SK-N-SH treated with all-trans-retinoic acid at 6 μM for 48 hours (cell line): ENCODE measurements around the gene ORM2.

Experiments used
- ATAC-seq: fragments of 200-7000 bp; cut with Tn5 transposase; 3 replicates; pipeline ENCODE4 v1.9.1; 2020; ENCODE audit warnings: mild to moderate bottlenecking, moderate library complexity
- ARNTL ChIP-seq: fragments of 450-650 bp; formaldehyde crosslinking; IDR thresholded peaks from 2 replicates; pipeline ENCODE4 v1.5.0; 2020; ENCODE audit warnings: low read depth, mild to moderate bottlenecking, moderate library complexity, borderline replicate concordance
- BACH2 ChIP-seq: fragments of 250-450 bp; sonication (Bioruptor Pico); IDR thresholded peaks from 2 replicates; pipeline ENCODE4 v1.9.0; 2021; ENCODE audit warnings: mild to moderate bottlenecking, borderline replicate concordance
- CSDC2 ChIP-seq: fragments of 250-450 bp; sonication (Bioruptor Pico); IDR thresholded peaks from 2 replicates; pipeline ENCODE4 v1.5.0; 2020; ENCODE audit warnings: mild to moderate bottlenecking, moderate library complexity
- ESRRG ChIP-seq: fragments of 250-450 bp; sonication (Bioruptor Pico); IDR thresholded peaks from 2 replicates; pipeline ENCODE4 v1.6.1; 2021; ENCODE audit warnings: mild to moderate bottlenecking
- GLIS3 ChIP-seq: fragments of 250-450 bp; sonication (Bioruptor Pico); IDR thresholded peaks from 2 replicates; pipeline ENCODE4 v1.5.0; 2020; ENCODE audit warnings: mild to moderate bottlenecking, moderate library complexity
- ISL1 ChIP-seq: fragments of 250-450 bp; sonication (Bioruptor Pico); IDR thresholded peaks from 2 replicates; pipeline ENCODE4 v2.1.2; 2022; ENCODE audit warnings: mild to moderate bottlenecking, moderate library complexity
- OSR1 ChIP-seq: fragments of 250-450 bp; sonication (Bioruptor Pico); IDR thresholded peaks from 2 replicates; pipeline ENCODE4 v1.8.0; 2022; ENCODE audit warnings: moderate library complexity, mild to moderate bottlenecking, inconsistent platforms
- PATZ1 ChIP-seq: fragments of 250-450 bp; sonication (Bioruptor Pico); IDR thresholded peaks from 2 replicates; pipeline ENCODE4 v1.8.0; 2020; ENCODE audit warnings: mild to moderate bottlenecking, moderate library complexity, borderline replicate concordance
- POU6F1 ChIP-seq: fragments of 250-450 bp; sonication (Bioruptor Pico); IDR thresholded peaks from 2 replicates; pipeline ENCODE4 v1.8.0; 2021; ENCODE audit warnings: low read depth, mild to moderate bottlenecking, moderate library complexity, borderline replicate concordance
- PPARA ChIP-seq: fragments of 250-450 bp; sonication (Bioruptor Pico); IDR thresholded peaks from 2 replicates; pipeline ENCODE4 v1.5.0; 2020; ENCODE audit warnings: mild to moderate bottlenecking, borderline replicate concordance
- RARB ChIP-seq: fragments of 250-450 bp; sonication (Bioruptor Pico); IDR thresholded peaks from 2 replicates; pipeline ENCODE4 v1.8.0; 2021; ENCODE audit warnings: mild to moderate bottlenecking, moderate library complexity
- SNAI2 ChIP-seq: fragments of 250-450 bp; sonication (Bioruptor Pico); IDR thresholded peaks from 2 replicates; pipeline ENCODE4 v1.5.0; 2020; ENCODE audit warnings: mild to moderate bottlenecking, moderate library complexity
- TCF4 ChIP-seq: fragments of 250-450 bp; sonication (Bioruptor Pico); IDR thresholded peaks from 2 replicates; pipeline ENCODE4 v1.8.0; 2021; ENCODE audit warnings: mild to moderate bottlenecking, moderate library complexity, borderline replicate concordance
- TOX ChIP-seq: fragments of 250-450 bp; sonication (Bioruptor Pico); IDR thresholded peaks from 2 replicates; pipeline ENCODE4 v1.8.0; 2021; ENCODE audit warnings: mild to moderate bottlenecking, moderate library complexity, borderline replicate concordance
- TSHZ2 ChIP-seq: fragments of 250-450 bp; sonication (Bioruptor Pico); IDR thresholded peaks from 2 replicates; pipeline ENCODE4 v1.5.0; 2020; ENCODE audit warnings: mild to moderate bottlenecking, moderate library complexity
- ZC3H10 ChIP-seq: fragments of 250-450 bp; sonication (Bioruptor Pico); IDR thresholded peaks from 2 replicates; pipeline ENCODE4 v1.5.1; 2021; ENCODE audit warnings: mild to moderate bottlenecking, moderate library complexity
- ZFP3 ChIP-seq: fragments of 250-450 bp; sonication (Bioruptor Pico); IDR thresholded peaks from 2 replicates; pipeline ENCODE4 v1.5.0; 2020; ENCODE audit warnings: mild to moderate bottlenecking, moderate library complexity
- ZFP30 ChIP-seq: fragments of 450-650 bp; formaldehyde crosslinking; IDR thresholded peaks from 2 replicates; pipeline ENCODE4 v1.5.0; 2022; ENCODE audit warnings: mild to moderate bottlenecking, moderate library complexity
- ZNF565 ChIP-seq: fragments of 450-650 bp; formaldehyde crosslinking; conservative IDR thresholded peaks from 2 replicates; pipeline ENCODE4 v1.5.0; 2020; ENCODE audit warnings: low read depth, mild to moderate bottlenecking, moderate library complexity
- ZNF70 ChIP-seq: fragments of 450-650 bp; formaldehyde crosslinking; IDR thresholded peaks from 2 replicates; pipeline ENCODE4 v1.5.0; 2020; ENCODE audit warnings: mild to moderate bottlenecking, moderate library complexity

The ORM2 gene

GRCh38 chr9:114366334-114367128, 36.9 kb downstream of the ORM2 start:
- ATAC-seq, result peak; percentile 77

GRCh38 chr9:114367366-114367765, 37.7 kb downstream of the ORM2 start:
- TF ChIP-seq RARB (CRISPR knock-in tag) (no peak), PATZ1 (CRISPR knock-in tag) (no peak), CSDC2 (CRISPR knock-in tag) (no peak), ZFP3 (CRISPR knock-in tag) (no peak), POU6F1 (no peak), GLIS3 (CRISPR knock-in tag) (no peak), TCF4 (CRISPR knock-in tag) (no peak), ZC3H10 (CRISPR knock-in tag) (no peak), PPARA (CRISPR knock-in tag) (no peak), ZNF565 (CRISPR knock-in tag) (no peak)
- TF ChIP-seq, all 23 proteins: peak for 0
- ATAC-seq, result no peak

More at GRCh38 chr9:114366334-114367128, 36.9 kb downstream of the ORM2 start:
- TF ChIP-seq TOX (CRISPR knock-in tag) (no peak), ARNTL (CRISPR knock-in tag) (no peak), SNAI2 (CRISPR knock-in tag) (no peak), OSR1 (no peak)

- TF ChIP-seq ZFP3 (CRISPR knock-in tag), result no peak
- no peak for TF ChIP-seq PPARA (CRISPR knock-in tag)
- TF ChIP-seq ZC3H10 (CRISPR knock-in tag), result no peak
- TF ChIP-seq PATZ1 (CRISPR knock-in tag), result no peak
- TF ChIP-seq BACH2 (CRISPR knock-in tag), result no peak
- TF ChIP-seq ZNF70 (CRISPR knock-in tag), result no peak
- no peak for TF ChIP-seq ESRRG (CRISPR knock-in tag)
- TF ChIP-seq ISL1, result no peak
- TF ChIP-seq ZNF565 (CRISPR knock-in tag), result no peak
- no peak for TF ChIP-seq RARB (CRISPR knock-in tag)
- no peak for ATAC-seq
These were observed 38.3 kb downstream of the ORM2 start for GRCh38 chr9:114367772-114368569.

- ATAC-seq, result no peak
- TF ChIP-seq PPARA (CRISPR knock-in tag) (no peak), ZNF70 (CRISPR knock-in tag) (no peak), TSHZ2 (CRISPR knock-in tag) (no peak), ZFP3 (CRISPR knock-in tag) (no peak), SNAI2 (CRISPR knock-in tag) (no peak), ZC3H10 (CRISPR knock-in tag) (no peak), PATZ1 (CRISPR knock-in tag) (no peak), POU6F1 (no peak), ZFP30 (CRISPR knock-in tag) (no peak)
These were observed 39.8 kb downstream of the ORM2 start for GRCh38 chr9:114369216-114370130.
